Amniotic stem cell (primary cell): ENCODE measurements around the gene RINT1.
"Not testable (repeated sequence)": the region's sequence is repeated elsewhere in the genome, so short reads cannot be mapped to it uniquely, and the experiment has no call there.

Experiments
- DNase-seq: peaks from one replicate; lab custom pipeline; 2025; lab: John Stamatoyannopoulos, UW

The RINT1 gene

DNA sequence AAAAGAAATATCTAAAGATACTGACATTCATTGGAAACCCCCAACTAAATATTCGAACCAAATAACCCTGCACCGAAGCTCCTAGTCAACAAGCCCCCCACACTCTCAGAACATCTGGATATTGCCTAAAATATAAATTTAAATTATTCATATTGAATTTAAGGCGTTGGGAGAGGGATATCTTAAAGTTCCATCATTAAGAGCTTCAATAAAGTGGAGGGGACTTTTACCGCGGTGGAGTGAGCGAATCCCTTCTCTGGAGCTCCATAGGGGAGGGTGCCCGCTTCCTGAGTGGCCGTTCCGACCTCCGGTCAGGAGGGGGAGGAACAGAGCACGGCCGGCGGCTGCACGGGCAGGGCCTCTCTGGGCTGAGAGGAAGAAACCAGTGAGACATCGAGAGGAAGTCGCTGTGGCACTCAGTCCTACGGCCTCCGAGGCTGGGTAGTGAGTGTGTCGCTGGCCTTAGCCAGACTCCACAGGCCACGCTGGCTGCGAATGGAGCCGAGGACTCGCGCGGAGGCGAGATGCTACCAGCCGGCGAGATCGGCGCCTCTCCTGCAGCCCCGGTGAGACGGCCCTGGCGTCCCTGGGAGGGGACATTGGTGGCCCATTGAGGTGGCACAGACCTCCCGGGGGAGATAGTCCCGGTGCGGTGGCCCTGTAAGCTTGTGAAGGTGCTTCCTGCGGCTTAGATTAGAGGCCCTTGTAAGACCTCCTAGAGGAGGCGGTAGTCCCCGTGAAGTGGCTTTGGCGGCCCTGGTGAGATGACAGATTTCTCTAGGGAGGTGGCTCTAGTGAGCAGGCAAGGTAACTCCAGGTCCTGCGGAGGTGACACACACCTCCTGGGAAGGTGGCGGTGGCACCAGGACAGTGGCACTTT lies at the start of gene RINT1:
TSS of gene RINT1 (plus strand) at position 410 of the 880 bp plus-strand sequence. CDS start at position 525, 115 bp downstream.
- DNase-seq: peak; percentile 84

DNA sequence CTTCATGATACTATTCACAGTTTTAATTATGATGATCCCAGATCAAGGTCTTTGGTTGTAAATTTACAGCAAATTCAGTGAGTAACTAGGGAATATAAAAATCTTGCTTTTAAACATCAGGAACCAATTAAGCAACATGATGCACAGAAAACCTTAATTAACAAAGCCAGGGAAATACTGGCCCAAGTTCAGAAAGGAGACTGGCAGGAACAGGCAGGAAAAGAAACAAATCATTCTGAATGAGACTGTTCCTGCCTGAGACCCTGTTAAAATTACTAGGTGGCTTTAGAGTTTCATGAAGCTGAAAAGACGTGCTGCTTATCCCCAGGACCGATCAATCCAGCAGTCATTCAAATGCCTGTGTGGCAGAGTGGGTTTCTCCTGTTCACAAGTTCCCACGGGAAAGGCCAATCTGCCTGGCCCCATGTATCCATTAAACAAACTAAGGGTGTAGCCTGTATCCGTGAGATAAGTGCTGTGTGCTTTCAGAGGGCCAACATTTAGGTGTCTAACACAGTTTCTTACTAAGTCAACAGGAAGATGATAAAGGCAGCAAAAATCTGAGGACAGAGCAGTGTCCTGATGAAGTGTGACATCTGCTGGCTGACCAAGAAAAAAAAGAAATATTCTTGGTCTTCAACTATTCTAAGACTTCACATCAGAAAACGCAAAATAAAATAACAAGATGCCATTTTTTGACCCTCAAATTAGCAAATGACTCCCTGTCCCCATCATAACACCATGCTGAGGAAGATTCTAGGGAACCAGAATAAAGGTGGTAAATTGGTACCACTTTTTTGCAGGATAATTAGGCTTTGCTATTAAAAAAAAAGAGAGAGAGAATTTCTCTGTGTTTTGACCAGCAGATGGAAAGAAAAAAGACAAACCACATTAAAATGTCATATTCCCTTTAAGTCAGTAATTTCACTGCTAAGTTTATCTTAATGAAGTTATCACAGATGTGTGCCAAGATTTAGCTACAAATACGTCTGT lies 44.1 kb upstream of the RINT1 start:
- peak; percentile 57 for DNase-seq

DNA sequence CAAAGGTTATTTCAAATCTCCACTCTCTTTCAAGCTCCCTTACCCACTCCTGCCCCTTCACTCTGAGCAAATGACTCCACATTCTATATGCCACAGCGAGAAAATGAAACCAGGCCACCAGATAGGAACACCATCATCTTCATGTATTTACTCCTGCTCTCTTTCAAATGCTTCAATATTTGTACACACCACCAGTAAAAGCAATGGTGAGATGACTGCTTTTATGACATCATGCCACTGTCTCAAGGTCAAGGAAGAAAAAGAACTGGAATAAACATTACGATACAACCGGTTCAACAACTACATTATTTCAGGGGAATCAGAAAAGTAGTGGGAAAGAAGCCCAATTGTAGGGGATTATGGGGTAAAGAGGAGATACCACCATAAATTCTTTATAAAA lies 42.6 kb upstream of the RINT1 start:
- no peak for DNase-seq

DNA sequence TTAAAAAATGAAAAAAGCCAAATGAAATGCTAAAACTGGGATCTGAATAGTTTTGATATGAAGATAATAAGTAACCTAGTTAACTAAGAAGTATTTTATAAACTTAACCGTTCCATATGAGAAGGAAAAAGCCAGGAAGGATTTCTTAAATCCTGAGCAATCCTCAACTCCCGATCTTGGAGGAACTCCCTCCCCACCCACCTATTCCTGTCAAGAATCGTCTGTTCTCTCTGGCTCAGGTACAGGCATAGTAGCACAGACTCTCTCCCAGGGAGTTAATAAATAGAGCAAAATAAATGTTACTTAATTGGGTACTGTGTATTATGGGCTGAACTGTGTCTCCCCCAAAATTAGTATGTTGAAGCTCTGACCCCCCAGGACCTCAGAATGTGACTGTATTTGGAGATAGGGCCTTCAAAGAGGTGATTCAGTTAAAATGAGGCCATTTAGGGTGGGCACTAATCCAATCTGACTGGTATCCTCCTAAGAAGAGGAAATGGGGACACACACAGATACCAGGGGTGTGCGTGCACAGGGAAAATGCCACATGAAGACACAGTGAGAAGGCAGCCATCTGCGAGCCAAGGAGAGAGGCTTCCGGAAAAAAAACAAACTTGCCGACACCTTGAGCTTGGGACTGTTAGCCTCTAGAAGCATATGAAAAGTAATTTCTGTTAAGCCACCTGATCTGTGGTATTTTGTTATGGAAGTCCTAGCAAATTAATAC lies 38.6 kb upstream of the RINT1 start:
- DNase-seq: no peak

DNA sequence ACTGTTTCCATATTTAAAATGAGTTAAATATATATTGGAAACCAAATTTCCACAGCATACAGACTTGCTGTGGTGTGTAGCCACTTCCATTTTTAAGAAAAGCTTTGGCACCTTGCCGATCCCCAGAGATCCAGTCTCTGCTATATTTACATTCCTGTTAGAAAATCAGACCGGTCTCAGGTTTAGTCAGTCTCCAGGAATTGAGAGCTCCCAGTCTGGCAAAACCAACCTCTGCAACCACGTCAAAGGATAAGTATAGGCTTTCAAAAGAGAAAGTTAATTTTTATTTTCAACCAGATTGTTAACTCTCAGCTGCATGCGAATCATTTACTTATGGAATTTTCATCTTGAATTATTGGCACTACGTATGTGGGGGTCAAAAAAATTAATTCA lies 38.1 kb upstream of the RINT1 start:
- peak; percentile 92 for DNase-seq

DNA sequence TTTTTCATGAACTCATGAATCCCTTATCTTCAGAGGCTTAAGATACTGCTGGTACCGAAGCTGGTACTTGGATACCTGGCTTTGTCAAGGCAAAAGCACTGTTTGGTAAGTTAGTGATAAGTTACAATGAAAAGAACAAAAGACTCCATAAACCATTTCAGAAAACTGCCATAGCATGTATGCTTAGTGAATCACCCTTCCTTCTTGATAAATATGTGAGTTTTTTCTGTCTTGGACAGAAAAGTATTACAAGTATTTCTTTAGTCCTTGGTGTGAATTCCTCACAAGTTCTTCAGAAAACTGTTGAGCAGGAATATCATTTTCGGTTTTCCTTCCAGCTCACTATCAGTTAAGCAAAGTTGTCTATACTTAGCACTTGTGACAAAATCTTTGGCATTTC lies 35.5 kb upstream of the RINT1 start:
- DNase-seq: no peak

DNA sequence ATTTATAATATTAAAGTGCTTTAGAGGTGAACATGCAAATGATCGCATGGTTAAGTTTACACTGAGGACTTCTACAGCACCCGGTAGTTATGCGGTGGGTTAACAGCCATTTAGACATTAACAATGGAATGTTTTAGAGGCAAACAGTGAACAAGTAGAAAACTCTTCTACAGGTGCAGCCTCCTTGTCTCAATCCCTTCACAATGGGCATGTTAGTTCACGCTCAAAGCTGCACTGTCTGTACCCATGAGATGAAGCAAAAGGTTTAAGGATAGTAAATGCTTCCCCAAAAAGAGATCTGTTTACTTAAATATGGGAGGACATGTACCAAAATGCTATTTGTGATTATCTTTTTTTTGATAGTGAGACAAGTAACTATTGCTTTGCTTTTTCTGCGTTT lies 35.0 kb upstream of the RINT1 start:
- DNase-seq: no peak

DNA sequence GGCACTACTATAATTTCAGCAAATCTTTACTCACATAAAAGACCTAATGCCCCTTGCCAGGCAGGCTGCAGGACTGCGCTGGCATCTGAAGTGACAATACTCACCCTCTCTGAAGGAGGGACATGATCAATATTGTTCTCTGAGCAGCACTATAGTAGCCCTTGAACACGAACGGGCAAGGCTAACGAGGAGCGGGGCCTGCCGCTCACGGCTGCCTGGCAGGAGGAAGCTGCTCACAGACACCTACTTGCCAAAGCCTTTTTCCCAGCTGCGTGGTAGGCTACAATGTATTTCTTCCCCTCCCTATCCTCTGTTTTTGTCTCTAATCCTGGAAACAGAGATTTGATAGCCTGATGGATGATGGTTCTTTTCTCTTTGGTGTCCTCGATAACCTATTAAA lies 29.8 kb upstream of the RINT1 start:
- no peak for DNase-seq

DNA sequence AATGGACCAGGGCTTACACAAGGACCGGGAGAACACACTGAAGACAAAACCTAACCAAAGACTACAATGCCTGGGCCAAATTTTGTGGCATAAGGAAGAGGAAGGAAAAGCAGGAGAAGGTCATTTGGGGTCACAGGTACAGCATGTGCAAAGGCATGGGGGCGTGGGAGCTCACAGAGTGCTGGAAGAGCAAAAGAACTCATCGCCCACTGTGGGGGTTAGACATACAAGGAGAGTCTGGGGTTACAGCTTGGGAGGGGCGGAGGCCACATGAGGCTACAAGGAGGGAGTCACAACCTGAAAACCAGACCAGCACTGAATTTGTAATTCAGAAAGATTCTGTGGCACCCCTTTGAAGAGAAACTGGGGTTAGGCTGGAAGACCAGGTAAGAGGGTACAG lies 19.6 kb upstream of the RINT1 start:
- DNase-seq: no peak

DNA sequence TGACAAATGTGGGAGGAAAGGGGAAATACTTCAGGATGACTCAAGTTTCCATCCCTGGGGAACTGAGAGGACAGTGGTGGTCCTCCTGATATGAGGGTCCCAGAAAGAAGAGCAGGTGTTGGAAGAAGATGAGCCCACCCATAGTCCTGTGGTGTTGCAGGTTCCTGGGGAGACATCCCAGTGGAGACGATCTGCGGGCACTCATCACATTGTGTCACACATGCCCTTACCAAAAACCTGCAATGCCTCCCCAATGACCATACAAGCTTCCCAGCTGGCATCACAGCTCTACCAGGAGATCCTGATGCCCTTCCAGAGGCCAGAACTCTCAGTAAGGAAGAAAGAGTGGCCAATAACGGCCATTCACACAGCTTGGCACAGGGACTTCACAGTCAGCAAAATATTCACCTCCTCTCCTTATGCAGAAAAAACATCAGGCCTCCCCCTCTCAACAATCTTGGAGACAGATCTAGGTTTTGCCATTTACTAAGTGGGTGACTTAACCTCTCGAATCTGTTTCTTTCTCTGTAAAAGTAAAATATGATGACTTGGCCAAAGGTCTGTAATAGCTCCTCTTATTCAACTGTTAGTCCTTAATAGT lies 19.0 kb upstream of the RINT1 start:
- no peak for DNase-seq

DNA sequence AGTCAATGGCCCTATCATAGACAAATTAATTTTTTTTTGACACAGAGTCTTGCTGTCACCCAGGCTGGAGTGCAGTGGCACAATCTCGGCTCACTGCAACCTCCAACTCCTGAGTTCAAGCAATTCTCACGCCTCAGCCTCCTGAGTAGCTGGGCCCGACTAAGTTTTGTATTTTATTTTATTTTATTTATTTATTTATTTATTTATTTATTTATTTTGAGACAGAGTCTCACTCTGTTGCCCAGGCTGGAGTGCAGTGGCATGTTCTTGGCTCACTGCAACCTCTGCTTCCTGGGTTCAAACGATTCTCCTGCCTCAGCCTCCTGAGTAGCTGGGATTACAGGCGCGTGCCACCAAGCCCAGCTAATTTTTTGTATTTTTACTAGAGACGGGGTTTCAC lies 16.4 kb upstream of the RINT1 start:
- not testable (repeated sequence) for DNase-seq

DNA sequence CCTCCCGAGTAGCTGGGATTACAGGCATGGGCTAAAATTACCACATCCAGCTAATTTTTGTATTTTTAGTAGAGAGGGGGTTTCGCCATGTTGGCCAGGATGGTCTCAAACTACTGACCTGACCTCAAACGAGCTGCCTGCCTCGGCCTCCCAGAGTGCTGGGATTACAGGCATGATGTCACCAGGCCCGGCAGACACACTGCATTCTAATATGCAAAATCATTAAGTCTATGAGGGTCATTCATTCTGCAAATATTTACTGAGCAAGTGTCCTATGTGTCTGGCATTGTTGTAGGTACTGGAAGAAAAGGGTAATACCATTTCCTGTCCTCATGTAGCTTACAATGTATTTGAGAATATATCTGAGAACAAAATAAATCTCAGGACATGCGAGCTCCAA lies 12.6 kb upstream of the RINT1 start:
- no peak for DNase-seq

DNA sequence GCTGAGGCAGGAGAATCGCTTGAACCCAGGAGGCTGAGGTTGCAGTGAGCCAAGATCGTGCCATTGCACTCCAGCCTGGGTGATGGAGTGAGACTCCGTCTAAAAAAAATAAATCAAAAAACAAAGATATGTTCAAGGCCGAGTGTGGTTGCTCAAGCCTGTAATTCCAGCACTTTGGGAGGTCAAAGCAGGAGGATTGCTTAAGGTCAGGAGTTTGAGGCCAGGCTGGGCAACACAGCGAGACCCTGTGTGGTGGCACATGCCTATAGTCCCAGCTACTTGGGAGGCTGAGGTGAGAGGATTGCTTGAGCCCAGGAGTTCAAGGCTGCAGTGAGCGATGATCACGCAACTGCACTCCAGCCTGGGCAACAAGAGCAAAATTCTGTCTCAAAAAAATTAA lies 11.4 kb upstream of the RINT1 start:
- not testable (repeated sequence) for DNase-seq

DNA sequence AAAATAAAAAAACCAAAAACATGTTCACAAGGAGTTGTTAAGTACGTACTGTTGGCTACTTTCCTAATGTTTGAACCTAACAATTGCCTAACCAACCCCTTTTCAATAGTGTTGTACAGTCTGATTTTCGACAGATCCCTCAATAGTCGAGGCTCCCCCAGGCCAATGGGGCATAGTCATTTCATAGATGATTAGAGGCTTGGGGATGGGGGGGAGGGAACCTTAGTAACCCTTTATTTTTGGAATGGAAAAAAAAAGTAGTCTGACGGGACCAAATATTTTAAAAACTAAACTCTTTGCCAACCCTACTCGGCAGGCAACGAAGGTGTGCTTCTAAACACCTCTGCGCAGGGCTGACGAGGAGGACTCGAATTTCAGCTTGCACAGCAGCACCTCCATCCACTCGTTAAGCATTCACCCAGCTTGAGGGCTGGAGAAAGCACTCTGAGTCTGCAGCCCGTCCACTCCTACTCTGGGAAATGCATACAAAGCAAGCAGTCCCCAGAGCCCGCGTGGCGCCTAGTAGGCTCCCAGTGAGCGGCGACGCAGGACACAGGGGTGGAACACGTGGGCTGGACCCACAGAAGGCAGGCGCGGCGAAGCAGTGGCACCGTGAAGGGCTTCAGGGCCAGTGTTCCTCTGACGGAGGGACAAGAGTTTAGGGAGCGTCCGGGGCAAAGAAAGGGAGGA lies 10.8 kb upstream of the RINT1 start:
- peak; percentile 17 for DNase-seq

DNA sequence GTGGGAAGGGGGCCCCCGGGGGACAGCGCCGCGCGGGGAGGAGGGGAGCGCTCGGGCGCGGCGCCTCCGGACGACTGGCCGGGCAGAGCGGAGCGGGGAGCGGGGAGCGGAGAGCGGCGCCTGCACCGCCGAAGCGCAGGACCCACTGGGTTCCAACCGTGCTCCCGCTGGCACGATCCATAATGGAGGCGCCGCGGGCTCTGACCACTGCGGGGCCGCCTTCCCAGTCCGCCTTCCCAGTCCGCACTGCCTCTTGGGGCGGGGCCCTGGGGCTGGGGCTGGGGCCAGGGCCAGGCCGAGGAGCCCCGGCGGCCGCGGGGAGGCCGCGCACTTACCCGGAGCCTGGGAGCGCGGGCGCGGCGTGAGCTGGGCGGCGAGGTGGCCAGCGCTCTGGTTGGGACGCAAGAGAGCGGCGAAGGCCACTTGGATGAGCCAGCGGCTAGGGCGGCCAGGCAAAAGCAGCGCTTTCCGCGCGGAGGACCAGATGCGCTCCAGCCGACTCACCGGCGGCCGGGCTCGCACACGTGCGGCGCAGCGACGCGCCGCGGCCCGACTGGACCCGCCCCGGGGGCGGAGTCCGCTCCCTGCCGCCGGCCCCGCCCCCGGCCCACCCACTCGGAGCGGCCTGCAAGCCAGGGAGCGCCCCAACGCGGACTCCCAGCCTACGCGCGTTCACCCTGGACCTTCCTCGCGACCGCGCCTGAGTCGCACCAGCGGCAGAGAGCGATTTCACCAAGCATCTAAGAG lies 10.1 kb upstream of the RINT1 start, which contains the start of gene PUS7:
TSS of gene PUS7 (minus strand) at position 555 of the 747 bp plus-strand sequence. CDS start 13,759 bp downstream, outside the sequence.
- DNase-seq: peak; percentile 77

DNA sequence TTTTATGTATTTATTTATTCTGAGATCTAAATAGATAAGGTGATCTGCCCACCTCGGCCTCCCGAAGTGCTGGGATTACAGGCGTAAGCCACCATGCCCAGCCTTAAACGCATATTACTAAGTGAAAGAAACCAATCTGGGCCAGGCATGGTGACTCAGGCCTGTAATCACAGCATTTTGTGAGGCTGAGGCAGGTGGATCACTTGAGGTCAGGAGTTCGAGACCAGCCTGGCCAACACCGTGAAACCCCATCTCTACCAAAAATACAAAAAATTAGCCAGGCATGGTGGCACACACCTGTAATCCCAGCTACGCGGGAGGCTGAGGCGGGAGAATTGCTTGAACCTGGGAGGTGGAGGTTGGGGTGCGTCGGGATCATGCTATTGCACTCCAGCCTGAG lies 7.6 kb upstream of the RINT1 start:
- not testable (repeated sequence) for DNase-seq

DNA sequence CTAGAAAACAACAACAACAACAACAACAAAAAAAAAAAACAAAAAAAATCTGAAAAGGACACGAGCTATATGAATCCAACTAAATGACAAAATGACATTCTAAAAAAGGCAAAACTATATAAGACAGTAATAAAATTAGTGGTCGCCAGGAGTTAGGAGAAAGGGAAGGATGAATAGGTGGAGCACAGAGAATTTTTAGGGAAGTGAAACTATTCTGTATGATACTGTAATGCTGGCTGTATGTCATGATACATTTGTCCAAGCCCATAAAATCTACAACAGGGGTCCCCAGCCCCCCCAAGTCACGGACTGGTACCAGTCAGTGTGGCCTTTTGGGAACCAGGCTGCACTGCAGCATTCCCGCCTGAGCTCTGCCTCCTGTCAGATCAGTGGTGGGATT lies 7.2 kb upstream of the RINT1 start:
- no peak for DNase-seq

DNA sequence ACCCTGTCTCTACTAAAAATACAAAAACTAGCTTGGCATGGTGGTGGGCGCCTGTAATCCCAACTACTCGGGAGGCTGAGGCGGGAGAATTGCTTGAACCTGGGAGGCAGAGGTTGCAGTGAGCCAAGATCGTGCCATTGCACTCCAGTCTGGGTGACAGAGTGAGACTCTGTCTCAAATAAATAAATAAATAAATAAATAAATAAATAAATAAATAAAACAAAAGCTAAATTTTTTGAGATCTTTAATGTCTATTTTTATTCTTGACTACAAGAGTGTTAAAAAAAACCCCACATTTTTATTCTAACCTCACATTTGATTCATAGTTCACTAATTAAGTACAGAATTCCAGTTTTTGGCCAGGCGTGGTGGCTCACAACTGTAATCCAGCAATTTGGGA lies 4.3 kb upstream of the RINT1 start:
- DNase-seq: not testable (repeated sequence)

DNA sequence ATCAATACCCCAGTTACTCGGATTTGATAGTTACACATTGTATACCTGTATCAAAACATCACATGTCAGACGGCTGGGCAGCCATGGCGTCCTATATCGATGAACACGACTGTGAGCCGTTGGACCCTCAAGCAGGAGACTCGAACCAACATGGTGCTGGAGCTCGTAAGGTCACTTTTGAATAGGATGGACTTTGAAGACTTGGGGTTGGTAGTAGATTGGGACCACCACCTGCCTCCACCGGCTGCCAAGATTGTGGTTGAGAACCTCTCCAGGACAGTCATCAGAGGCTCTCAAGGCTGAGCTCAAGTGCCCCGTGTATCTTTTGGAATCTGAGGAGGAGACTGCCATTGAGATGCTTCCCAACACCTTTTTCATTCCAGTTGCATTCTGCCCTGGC lies 1.9 kb upstream of the RINT1 start:
- no peak for DNase-seq

DNA sequence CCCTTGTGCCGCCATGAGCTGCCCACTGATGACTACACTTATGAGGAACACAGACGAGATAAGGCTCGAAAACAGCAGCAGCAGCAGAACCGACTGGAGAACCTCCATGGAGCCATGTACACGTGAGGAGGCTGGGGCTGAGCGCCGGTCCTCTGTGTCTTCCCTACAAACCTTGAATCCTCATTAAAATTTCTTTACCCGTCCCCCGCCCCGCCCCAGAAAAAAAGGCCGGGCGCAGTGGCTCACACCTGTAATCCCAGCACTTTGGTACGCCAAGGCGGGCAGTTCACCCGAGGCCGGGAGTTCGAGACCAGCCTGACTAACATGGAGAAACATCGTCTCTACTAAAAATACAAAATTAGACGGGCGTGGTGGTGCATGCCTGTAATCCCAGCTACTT lies 1.5 kb upstream of the RINT1 start:
- DNase-seq: no peak
